Loucy (cell line): ENCODE measurements around the gene LYZL6.

Source experiments
- EZH2phosphoT487 ChIP-seq: fragments of 200-600 bp; IDR thresholded peaks from 2 replicates; pipeline ENCODE4 v1.6.1; 2018; ENCODE audit warnings: antibody characterized with exemption, mild to moderate bottlenecking, moderate library complexity, borderline replicate concordance
- TF ChIP-seq, protein P1 (sequence below): fragments of 200-600 bp; sonication (generic); conservative IDR thresholded peaks from 2 replicates; pipeline ENCODE4 v1.5.1; 2014; ENCODE audit warnings: mild to moderate bottlenecking, antibody characterized with exemption, low read length

DNA sequence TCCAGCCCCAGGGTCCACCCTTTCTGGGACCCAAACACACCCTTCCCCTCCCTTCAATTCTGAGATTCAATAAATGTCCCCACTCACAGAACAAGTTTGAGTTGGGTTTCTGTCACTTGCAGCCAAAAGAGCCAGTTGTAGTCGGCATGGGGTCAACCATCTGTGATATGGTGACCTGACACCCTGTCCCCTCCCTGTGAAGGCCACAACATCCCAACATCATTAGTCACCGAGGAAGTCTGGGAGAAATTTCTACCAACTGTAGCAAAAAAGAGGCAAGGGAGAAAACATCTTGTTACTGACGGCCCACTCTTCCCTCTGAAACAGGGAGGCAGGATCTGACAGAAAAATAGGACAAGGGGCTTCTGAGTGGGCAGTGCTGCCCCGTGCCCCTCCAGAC lies 638 bp upstream of the LYZL6 start:
- no peak for TF ChIP-seq EZH2phosphoT487
- TF ChIP-seq, protein P1, sequence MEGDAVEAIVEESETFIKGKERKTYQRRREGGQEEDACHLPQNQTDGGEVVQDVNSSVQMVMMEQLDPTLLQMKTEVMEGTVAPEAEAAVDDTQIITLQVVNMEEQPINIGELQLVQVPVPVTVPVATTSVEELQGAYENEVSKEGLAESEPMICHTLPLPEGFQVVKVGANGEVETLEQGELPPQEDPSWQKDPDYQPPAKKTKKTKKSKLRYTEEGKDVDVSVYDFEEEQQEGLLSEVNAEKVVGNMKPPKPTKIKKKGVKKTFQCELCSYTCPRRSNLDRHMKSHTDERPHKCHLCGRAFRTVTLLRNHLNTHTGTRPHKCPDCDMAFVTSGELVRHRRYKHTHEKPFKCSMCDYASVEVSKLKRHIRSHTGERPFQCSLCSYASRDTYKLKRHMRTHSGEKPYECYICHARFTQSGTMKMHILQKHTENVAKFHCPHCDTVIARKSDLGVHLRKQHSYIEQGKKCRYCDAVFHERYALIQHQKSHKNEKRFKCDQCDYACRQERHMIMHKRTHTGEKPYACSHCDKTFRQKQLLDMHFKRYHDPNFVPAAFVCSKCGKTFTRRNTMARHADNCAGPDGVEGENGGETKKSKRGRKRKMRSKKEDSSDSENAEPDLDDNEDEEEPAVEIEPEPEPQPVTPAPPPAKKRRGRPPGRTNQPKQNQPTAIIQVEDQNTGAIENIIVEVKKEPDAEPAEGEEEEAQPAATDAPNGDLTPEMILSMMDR = no peak
